ENCODE measurements around the gene GABRG3.

The GABRG3 gene

GRCh38 chr15:27342991-27343390, 372.0 kb downstream of the GABRG3 start:
- ATAC-seq: no peak
- TF ChIP-seq PATZ1 (CRISPR knock-in tag; IDR thresholded peaks at IDR 0.05; ENCODE audit: borderline replicate concordance) (no peak), ESRRG (CRISPR knock-in tag; IDR thresholded peaks at IDR 0.05) (no peak), CSRNP3 (CRISPR knock-in tag; IDR thresholded peaks at IDR 0.05) (no peak), PPARA (CRISPR knock-in tag; IDR thresholded peaks at IDR 0.05; ENCODE audit: borderline replicate concordance) (no peak), SNAI2 (CRISPR knock-in tag; IDR thresholded peaks at IDR 0.05) (no peak), ZFP3 (CRISPR knock-in tag; IDR thresholded peaks at IDR 0.05) (no peak), ISL1 (CRISPR knock-in tag; IDR thresholded peaks at IDR 0.05) (no peak), BACH2 (CRISPR knock-in tag; IDR thresholded peaks at IDR 0.05; ENCODE audit: borderline replicate concordance) (no peak), RARB (CRISPR knock-in tag; IDR thresholded peaks at IDR 0.05) (no peak), ZC3H10 (CRISPR knock-in tag; IDR thresholded peaks at IDR 0.05) (no peak), CREB5 (CRISPR knock-in tag; IDR thresholded peaks at IDR 0.05; ENCODE audit: low read depth) (no peak), TSHZ2 (CRISPR knock-in tag; IDR thresholded peaks at IDR 0.05) (no peak), CSDC2 (CRISPR knock-in tag; IDR thresholded peaks at IDR 0.05) (no peak), ZNF8 (CRISPR knock-in tag; IDR thresholded peaks at IDR 0.05) (no peak)

GRCh38 chr15:27352136-27352535, 381.2 kb downstream of the GABRG3 start:
- no peak for ATAC-seq
- TF ChIP-seq BACH2 (CRISPR knock-in tag; IDR thresholded peaks at IDR 0.05; ENCODE audit: borderline replicate concordance) (no peak), TCF4 (CRISPR knock-in tag; IDR thresholded peaks at IDR 0.05; ENCODE audit: borderline replicate concordance) (no peak), ISL1 (CRISPR knock-in tag; IDR thresholded peaks at IDR 0.05) (no peak), ZNF565 (CRISPR knock-in tag; conservative IDR thresholded peaks at IDR 0.05; ENCODE audit: low read depth) (no peak), ZNF70 (CRISPR knock-in tag; IDR thresholded peaks at IDR 0.05) (no peak), SNAI2 (CRISPR knock-in tag; IDR thresholded peaks at IDR 0.05) (no peak), CREB5 (CRISPR knock-in tag; IDR thresholded peaks at IDR 0.05; ENCODE audit: low read depth) (no peak), CSRNP3 (CRISPR knock-in tag; IDR thresholded peaks at IDR 0.05) (no peak), ZC3H10 (CRISPR knock-in tag; IDR thresholded peaks at IDR 0.05) (no peak), PATZ1 (CRISPR knock-in tag; IDR thresholded peaks at IDR 0.05; ENCODE audit: borderline replicate concordance) (no peak), ZNF8 (CRISPR knock-in tag; IDR thresholded peaks at IDR 0.05) (no peak), ZFP3 (CRISPR knock-in tag; IDR thresholded peaks at IDR 0.05) (no peak), TSHZ2 (CRISPR knock-in tag; IDR thresholded peaks at IDR 0.05) (no peak)

Data from SK-N-SH treated with all-trans-retinoic acid at 6 μM for 48 hours (cell line).